ENCODE data around the gene COL27A1. TPM values are rescaled to one million over a fixed set of nuclear protein-coding genes. Genes with fewer than 3 reads are reported as not detected.

Gene COL27A1
- total and polyA plus RNA-seq, 12 donors: 3.0 to 99.8 (median 11.9) TPM

GRCh38 chr9:114290561-114290986, 135.2 kb downstream of the COL27A1 start:
- intact Hi-C loops (cut with DNase I): loop anchor here in 1 of 2 donors (2.0 kb wide), 1 partner anchor 136 kb away; the partner anchor contains the start of gene COL27A1
- peak in 3 of 7 donors; percentile 6 to 11 (median 9) for DNase-seq
- H3K27ac ChIP-seq: no peak overlapping the region
- H3K4me1 ChIP-seq (replicated peaks in 1 of 2): peaks cover 0 to 2% of the 10 kb centered on the region in 2 donors
- H3K27me3 ChIP-seq: no peaks in the 10 kb centered on the region
- peaks cover 0 to 5% (median 0%) of the 10 kb centered on the region in 3 donors for H3K9me3 ChIP-seq (replicated peaks in 1 of 3)
- TF ChIP-seq CTCF (IDR thresholded peaks at IDR 0.05): no peak
- no peak for TF ChIP-seq POLR2A (IDR thresholded peaks at IDR 0.05)
- H3K4me3 ChIP-seq: no peak overlapping the region
- 61 to 68% (median 63%) methylated on average over 6 to 7 of the region's 7 CpGs for WGBS, 4 donors
- peaks cover 0 to 6% of the 10 kb centered on the region in 2 donors for H3K36me3 ChIP-seq (replicated peaks in 1 of 2)

GRCh38 chr9:114291064-114291474, 135.7 kb downstream of the COL27A1 start:
- WGBS, 4 donors: 16 to 24% (median 17%) methylated on average over 8 to 12 of the region's 12 CpGs
- Histone ChIP-seq H3K27me3 (no peaks in the 10 kb centered on the region), H3K9me3 (replicated peaks in 1 of 3) (peaks cover 0 to 5% (median 0%) of the 10 kb centered on the region in 3 donors), H3K27ac (no peak overlapping the region), H3K36me3 (replicated peaks in 1 of 2) (peaks cover 0 to 11% of the 10 kb centered on the region in 2 donors), H3K4me1 (replicated peaks in 1 of 2) (no peaks in the 10 kb centered on the region), H3K4me3 (no peak overlapping the region)
- DNase-seq: peak; percentile 59 to 91 (median 72)
- intact Hi-C loops (cut with DNase I): loop anchor here in 1 of 2 donors (2.0 kb wide), 1 partner anchor 136 kb away; the partner anchor contains the start of gene COL27A1
- TF ChIP-seq POLR2A (IDR thresholded peaks at IDR 0.05) (no peak), CTCF (IDR thresholded peaks at IDR 0.05) (peak; percentile 77 to 95 (median 92))

GRCh38 chr9:114291886-114292590, 136.7 kb downstream of the COL27A1 start:
- intact Hi-C loops (cut with DNase I): loop anchor here in 1 of 2 donors (2.0 kb wide), 1 partner anchor 137 kb away; the partner anchor contains the start of gene COL27A1
- WGBS, 4 donors: 82 to 84% (median 83%) methylated on average over 11 of the region's 11 CpGs
- peak in 6 of 7 donors; percentile 2 to 28 (median 9) for DNase-seq

More at GRCh38 chr9:114291886-114292590, 136.7 kb downstream of the COL27A1 start:
- no peak for TF ChIP-seq POLR2A (IDR thresholded peaks at IDR 0.05)
- no peak for TF ChIP-seq CTCF (IDR thresholded peaks at IDR 0.05)
- Histone ChIP-seq H3K27ac (no peak overlapping the region), H3K9me3 (replicated peaks in 1 of 3) (peaks cover 0 to 5% (median 0%) of the 10 kb centered on the region in 3 donors), H3K4me1 (replicated peaks in 1 of 2) (no peaks in the 10 kb centered on the region), H3K27me3 (no peaks in the 10 kb centered on the region), H3K36me3 (replicated peaks in 1 of 2) (peaks cover 0 to 15% of the 10 kb centered on the region in 2 donors), H3K4me3 (no peak overlapping the region)

Data from adrenal gland (tissue), 12 donors.